H1 (cell line): ENCODE results near the gene TRIM41. TPM values are rescaled to one million over a fixed set of nuclear protein-coding genes. Genes with fewer than 3 reads are reported as not detected.

Source experiments
- CTCF ChIA-PET: fragments of 300-600 bp; sonication (Branson Sonifier 250); formaldehyde crosslinking; loops from one replicate; lab custom pipeline; 2021; ENCODE audit not compliant: partially characterized antibody; lab: Charles Lee
- POLR2A ChIA-PET: fragments of 300-600 bp; sonication (Branson Sonifier 250); formaldehyde crosslinking; loops from one replicate; lab custom pipeline; 2021; ENCODE audit warnings: inconsistent platforms; ENCODE audit not compliant: partially characterized antibody; lab: Charles Lee
- DNase-seq, 2 experiments: peaks; one replicate each; pipeline versions ENCODE4 v3.0.0 to v3.0.0-alpha.2; 2010 to 2022; ENCODE audit warnings: low spot score in 2 of 2, low read depth in 1 of 2, mixed read lengths in 1 of 2
- FAIRE-seq: peaks from 2 replicates; lab custom pipeline; 2011; peaks lifted over from hg19 to GRCh38; lab: Jason Lieb, UNC
- H2AFZ ChIP-seq: 2 replicates; pipeline ENCODE4 v1.8.1; 2012; ENCODE audit warnings: low read length, inconsistent platforms
- H2AK5ac ChIP-seq: 2 replicates; pipeline ENCODE4 v1.6.1; 2013; ENCODE audit warnings: low read depth, low read length
- H2BK120ac ChIP-seq: replicated peaks from 2 replicates; pipeline ENCODE3; 2013; ENCODE audit warnings: low read depth, low read length, inconsistent platforms
- H2BK12ac ChIP-seq: 2 replicates; pipeline ENCODE4 v1.6.1; 2013; ENCODE audit warnings: low read depth, low read length
- H2BK15ac ChIP-seq: 2 replicates; pipeline ENCODE4 v1.6.1; 2013; ENCODE audit warnings: low read length
- H2BK20ac ChIP-seq: 2 replicates; pipeline ENCODE4 v1.6.1; 2013; ENCODE audit warnings: low read length
- H2BK5ac ChIP-seq: 2 replicates; pipeline ENCODE4 v1.6.1; 2013; ENCODE audit warnings: low read depth, low read length
- H3K14ac ChIP-seq: 2 replicates; pipeline ENCODE4 v1.6.1; 2013; ENCODE audit warnings: inconsistent platforms; ENCODE audit not compliant: insufficient read length
- H3K18ac ChIP-seq: 2 replicates; pipeline ENCODE4 v1.6.1; 2013; ENCODE audit warnings: low read length; ENCODE audit errors: extremely low read depth
- H3K23ac ChIP-seq: 2 replicates; pipeline ENCODE4 v1.6.1; 2013; ENCODE audit warnings: inconsistent platforms; ENCODE audit not compliant: insufficient read length
- H3K23me2 ChIP-seq: 2 replicates; pipeline ENCODE4 v1.6.1; 2013; ENCODE audit warnings: low read depth, low read length
- H3K27ac ChIP-seq: 2 replicates; pipeline ENCODE4 v1.6.1; 2011; ENCODE audit warnings: low read depth, low read length, inconsistent platforms
- H3K27me3 ChIP-seq, 4 experiments: replicated peaks in 1 of 4; 1 replicate in 1 of 4; 2 replicates in 3 of 4; pipeline versions ENCODE4 v1.6.1 to v1.8.1; 2011 to 2013; ENCODE audit warnings: low read length in 3 of 4, mild to moderate bottlenecking in 3 of 4, inconsistent platforms in 2 of 4, mixed read lengths in 2 of 4, moderate library complexity in 1 of 4; ENCODE audit not compliant: control insufficient read depth in 3 of 4, insufficient read depth in 3 of 4; ENCODE audit errors: extremely low read depth in 1 of 4
- H3K36me3 ChIP-seq, 4 experiments: 2 replicates each; pipeline versions ENCODE4 v1.6.1 to v1.8.1; 2011 to 2013; ENCODE audit warnings: mild to moderate bottlenecking in 4 of 4, low read length in 3 of 4, moderate library complexity in 2 of 4, control low read depth in 1 of 4, inconsistent platforms in 1 of 4; ENCODE audit not compliant: insufficient read depth in 4 of 4, control insufficient read depth in 2 of 4
- H3K4ac ChIP-seq: replicated peaks from 2 replicates; pipeline ENCODE3; 2013; ENCODE audit warnings: low read length, low read depth, mixed read lengths, inconsistent platforms; ENCODE audit not compliant: insufficient read length
- H3K4me1 ChIP-seq, 4 experiments: replicated peaks in 1 of 4; 1 replicate in 1 of 4; 2 replicates in 3 of 4; pipeline versions ENCODE4 v1.6.1 to v1.8.1; 2011 to 2013; ENCODE audit warnings: low read length in 3 of 4, inconsistent platforms in 2 of 4, mixed read lengths in 1 of 4; ENCODE audit not compliant: insufficient read depth in 4 of 4, control insufficient read depth in 3 of 4
- H3K4me2 ChIP-seq, 2 experiments: 2 replicates each; pipeline versions ENCODE4 v1.6.1 to v1.8.1; 2011 to 2013; ENCODE audit warnings: low read depth in 2 of 2, low read length in 2 of 2, control low read depth in 1 of 2, inconsistent platforms in 1 of 2, mild to moderate bottlenecking in 1 of 2; ENCODE audit not compliant: insufficient read depth in 1 of 2
- H3K4me3 ChIP-seq, 4 experiments: fragments of 200-600, 300-600 bp in 1 of 4; sonication (generic), shearing (Covaris generic), sonication (Bioruptor Twin) in 1 of 4; 2 replicates each; pipeline versions ENCODE4 v1.5.1 to v1.8.1; 2011 to 2016; ENCODE audit warnings: low read length in 4 of 4, low read depth in 3 of 4, control low read depth in 2 of 4, inconsistent platforms in 2 of 4, mild to moderate bottlenecking in 2 of 4, mixed read lengths in 1 of 4, moderate library complexity in 1 of 4; ENCODE audit not compliant: insufficient read depth in 2 of 4; ENCODE audit errors: extremely low read depth in 1 of 4
- H3K56ac ChIP-seq: replicated peaks from 2 replicates; pipeline ENCODE3; 2013; ENCODE audit warnings: low read depth, mild to moderate bottlenecking, mixed read lengths, low read length, inconsistent platforms; ENCODE audit not compliant: insufficient read length
- H3K79me1 ChIP-seq: 2 replicates; pipeline ENCODE4 v1.6.1; 2013; ENCODE audit warnings: low read depth, low read length, control low read depth
- H3K79me2 ChIP-seq, 2 experiments: 2 replicates each; pipeline versions ENCODE4 v1.6.1 to v1.8.1; 2012 to 2013; ENCODE audit warnings: low read length in 2 of 2, mild to moderate bottlenecking in 2 of 2, inconsistent platforms in 1 of 2; ENCODE audit not compliant: insufficient read depth in 2 of 2, control insufficient read depth in 1 of 2
- H3K9ac ChIP-seq, 4 experiments: replicated peaks in 1 of 4; 1 replicate in 1 of 4; 2 replicates in 3 of 4; pipeline versions ENCODE4 v1.6.1 to v1.8.1; 2011 to 2013; ENCODE audit warnings: low read depth in 3 of 4, low read length in 3 of 4, control low read depth in 2 of 4, mild to moderate bottlenecking in 2 of 4, moderate library complexity in 2 of 4, inconsistent platforms in 1 of 4; ENCODE audit errors: extremely low read depth in 1 of 4
- H3K9me3 ChIP-seq, 2 experiments: 2 replicates each; pipeline versions ENCODE4 v1.6.1 to v1.8.1; 2012 to 2013; ENCODE audit warnings: mild to moderate bottlenecking in 2 of 2, moderate library complexity in 2 of 2, control low read depth in 1 of 2, inconsistent platforms in 1 of 2, low read depth in 1 of 2, low read length in 1 of 2, mixed read lengths in 1 of 2; ENCODE audit not compliant: insufficient read depth in 2 of 2
- H4K20me1 ChIP-seq, 2 experiments: replicated peaks in 1 of 2; 2 replicates each; pipeline versions ENCODE3 to v1.8.1; 2011 to 2013; ENCODE audit warnings: inconsistent platforms in 2 of 2, low read length in 2 of 2, mild to moderate bottlenecking in 1 of 2; ENCODE audit not compliant: insufficient read depth in 2 of 2, control insufficient read depth in 1 of 2
- H4K5ac ChIP-seq: 2 replicates; pipeline ENCODE4 v1.6.1; 2013; ENCODE audit warnings: low read length, low read depth, mixed read lengths, inconsistent platforms; ENCODE audit not compliant: insufficient read length
- H4K8ac ChIP-seq: 2 replicates; pipeline ENCODE4 v1.8.0; 2013; ENCODE audit warnings: mild to moderate bottlenecking, moderate library complexity, low read length, inconsistent platforms; ENCODE audit not compliant: insufficient read depth; ENCODE audit errors: extremely low read depth
- H4K91ac ChIP-seq: replicated peaks from 2 replicates; pipeline ENCODE3; 2013; ENCODE audit warnings: low read length, mixed read lengths, inconsistent platforms; ENCODE audit not compliant: insufficient read length
- ASH2L ChIP-seq: fragments of 200-600, 300-600 bp; sonication (generic); IDR thresholded peaks from one replicate; pipeline ENCODE4 v1.7.1; 2017; ENCODE audit warnings: low read length
- EZH2 ChIP-seq: fragments of 200-600 bp; sonication (generic); IDR thresholded peaks from 2 replicates; pipeline ENCODE4 v1.7.1; 2012; ENCODE audit warnings: low read depth, mild to moderate bottlenecking, moderate library complexity, low read length, inconsistent platforms; ENCODE audit not compliant: severe bottlenecking
- FOSL1 ChIP-seq: IDR thresholded peaks from 2 replicates; pipeline ENCODE4 v1.6.1; 2011; ENCODE audit warnings: mild to moderate bottlenecking, low read depth, low read length, moderate library complexity; ENCODE audit not compliant: insufficient read depth
- RNF2 ChIP-seq: fragments of 200-900, 300-1000 bp; sonication (generic); IDR thresholded peaks from 2 replicates; pipeline ENCODE4 v1.7.1; 2016; ENCODE audit warnings: borderline replicate concordance, low read depth, mild to moderate bottlenecking, antibody characterized with exemption, low read length; ENCODE audit not compliant: poor library complexity, severe bottlenecking; ENCODE audit errors: missing control alignments
- SIRT6 ChIP-seq: IDR thresholded peaks from one replicate; pipeline ENCODE4 v1.7.1; 2012; ENCODE audit warnings: low read length, inconsistent platforms
- SUZ12 ChIP-seq: fragments of 200-600 bp; sonication (generic); IDR thresholded peaks from 2 replicates; pipeline ENCODE4 v1.6.1; 2012; ENCODE audit warnings: mild to moderate bottlenecking, inconsistent platforms, low read length, moderate library complexity, mixed read lengths
- USF2 ChIP-seq: IDR thresholded peaks from 2 replicates; pipeline ENCODE4 v1.6.1; 2011; ENCODE audit warnings: low read length, improper control_type of control experiment
- WGBS, 2 experiments: shearing (Covaris generic) in 1 of 2; methylation state at CpG; one replicate each; pipeline versions ENCODE4 v1.1.6 to v1.1.7; 2013 to 2015; ENCODE audit warnings: low lambda C conversion rate in 2 of 2, mixed read lengths in 2 of 2, inconsistent platforms in 1 of 2, low coverage in 1 of 2, missing lambda C conversion rate in 1 of 2; ENCODE audit not compliant: insufficient replicate concordance in 2 of 2, insufficient coverage in 1 of 2, insufficient read length in 1 of 2; ENCODE audit errors: extremely low coverage in 1 of 2, missing lambda C conversion rate in 1 of 2; 5-methylcytosine and 5-hydroxymethylcytosine counted together
- polyA plus RNA-seq, 7 experiments: library from polyadenylated mRNA; depleted of rRNA in 3 of 7; stranded (reverse) in 5 of 7; unstranded in 2 of 7; fragments of >200 nt in 5 of 7; fragments of 200-250 nt in 2 of 7; gene quantifications; 1 replicate in 5 of 7; 2 replicates in 1 of 7; 4 replicates in 1 of 7; pipeline versions ENCODE4 v1.2.1 to v1.2.3, GENCODE V29; 2011 to 2013; ENCODE audit warnings: missing spikeins in 2 of 7, mixed read lengths in 2 of 7
- total RNA-seq: library from RNA; stranded (reverse); fragmentation: NEBNext Ultra II Directional; extraction: Animal tissue kit (Norgen Biotek cat#: 25700); gene quantifications from 2 replicates; pipeline ENCODE4 v1.2.1, GENCODE V29; 2021

The TRIM41 gene
- total and polyA plus RNA-seq, 2 of the 8 experiments (the other 6 are each of a cell fraction or from before 2014, with no cell fraction given), result 12.9 to 21.6 TPM

- 6% methylated on average over 36 of the region's 52 CpGs; no CpG with 5 or more reads in 1 of the 2 experiments for WGBS, 2 experiments
These were observed 32.9 kb upstream of the TRIM41 start for GRCh38 chr5:181189962-181190710.

More at GRCh38 chr5:181189962-181190710, 32.9 kb upstream of the TRIM41 start:
- Histone ChIP-seq H3K4me3 (peak overlapping the region; percentile 62 to 90 (median 78)), H2BK5ac (no peak overlapping the region), H3K4me1 (peaks cover 0 to 11% (median 4%) of the 10 kb centered on the region in 4 experiments; a peak in 5 of 7 replicates), H4K20me1 (peaks cover 4% of the 10 kb centered on the region in 2 experiments), H2BK15ac (no peak overlapping the region), H3K27ac (no peak overlapping the region), H3K79me1 (no peaks in the 10 kb centered on the region), H3K14ac (no peak overlapping the region), H3K23ac (no peak overlapping the region), H3K4ac (no peak overlapping the region), H3K79me2 (no peaks in the 10 kb centered on the region), H2BK20ac (no peak overlapping the region), H2AFZ (no peak overlapping the region), H2BK120ac (no peak overlapping the region), H4K5ac (no peak overlapping the region), H2AK5ac (no peak overlapping the region), H3K23me2 (peaks cover 36% of the 10 kb centered on the region), H4K91ac (no peak overlapping the region), H4K8ac (no peak overlapping the region), H2BK12ac (no peak overlapping the region), H3K18ac (no peak overlapping the region), H3K9me3 (no peaks in the 10 kb centered on the region), H3K4me2 (peak overlapping the region; percentile 94 to 96), H3K9ac (no peak overlapping the region), H3K27me3 (peaks cover 15 to 34% (median 23%) of the 10 kb centered on the region in 4 experiments; a peak in 6 of 7 replicates), H3K56ac (peak overlapping the region; percentile 4), H3K36me3 (no peaks in the 10 kb centered on the region)
- TF ChIP-seq FOSL1 (no peak), SIRT6 (no peak), SUZ12 (peak; percentile 91), RNF2 (peak; percentile 10), USF2 (no peak), EZH2 (peak; percentile 88), ASH2L (no peak)
- ChIA-PET CTCF (interaction anchor here (0.6 to 12.3 kb wide), 8 partner anchors 9 to 37 kb away, joined by 3 to 197 read pairs (median 4); partner anchors contain the start of gene TRIM7), POLR2A (interaction anchor here (0.7 to 11.9 kb wide), 10 partner anchors 9 to 91 kb away, joined by 3 to 90 read pairs (median 4); partner anchors contain the start of genes RACK1 and TRIM7)
- FAIRE-seq (no peak), DNase-seq (no peak)
